HepG2 (cell line): ENCODE results near the gene DMPK.

Experiments
- NPAS2 ChIP-seq: sonication (generic); formaldehyde crosslinking; IDR thresholded peaks from 2 replicates; pipeline ENCODE4 v1.8.0; 2022; ENCODE audit warnings: mild to moderate bottlenecking, missing genetic modification reagents, borderline replicate concordance
- RBM22 ChIP-seq: fragments of 200-400 bp; formaldehyde crosslinking; optimal IDR thresholded peaks from 2 replicates; pipeline ENCODE3; 2017; ENCODE audit warnings: mild to moderate bottlenecking, low read length, moderate library complexity
- RNF2 ChIP-seq: fragments of 450-650 bp; conservative IDR thresholded peaks from 2 replicates; pipeline ENCODE4 v1.6.1; 2016; ENCODE audit warnings: low read depth
- SUZ12 ChIP-seq: fragments of 150-350 bp; IDR thresholded peaks from 2 replicates; pipeline ENCODE4 v1.6.1; 2014; ENCODE audit warnings: low read depth, low read length
- ZFYVE20 ChIP-seq: sonication (generic); formaldehyde crosslinking; IDR thresholded peaks from 2 replicates; pipeline ENCODE4 v1.8.0; 2023; ENCODE audit warnings: low read depth, mild to moderate bottlenecking, moderate library complexity, missing genetic modification reagents, borderline replicate concordance
- TF ChIP-seq, protein P1 (sequence below): sonication (generic); formaldehyde crosslinking; IDR thresholded peaks from 2 replicates; pipeline ENCODE4 v1.5.0; 2020; ENCODE audit warnings: mild to moderate bottlenecking, missing genetic modification reagents, moderate library complexity
- TF ChIP-seq, protein P2 (sequence below): sonication (generic); formaldehyde crosslinking; IDR thresholded peaks from 2 replicates; pipeline ENCODE4 v1.5.1; 2020; ENCODE audit warnings: missing genetic modification reagents, mild to moderate bottlenecking, borderline replicate concordance

DNA sequence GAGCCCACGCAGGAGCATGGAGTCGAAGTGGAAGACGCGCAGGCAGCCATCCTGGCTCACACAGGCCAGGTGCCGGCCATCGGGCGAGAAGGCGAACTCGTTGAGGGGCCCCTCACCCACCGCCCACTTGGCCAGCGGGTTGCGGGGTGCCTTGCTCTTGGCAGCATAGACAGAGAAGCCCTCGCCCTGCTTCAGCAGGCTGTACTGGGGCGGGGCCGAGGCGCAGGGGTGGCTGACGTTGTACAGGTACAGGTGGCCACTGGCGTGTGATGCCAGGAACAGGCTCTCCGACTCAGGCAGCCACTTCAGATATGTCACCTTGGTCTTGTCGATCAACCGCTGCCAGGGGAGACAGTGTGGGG, 4.2 kb upstream of the DMPK start:
- TF ChIP-seq RBM22, result no peak
- TF ChIP-seq, protein P1, sequence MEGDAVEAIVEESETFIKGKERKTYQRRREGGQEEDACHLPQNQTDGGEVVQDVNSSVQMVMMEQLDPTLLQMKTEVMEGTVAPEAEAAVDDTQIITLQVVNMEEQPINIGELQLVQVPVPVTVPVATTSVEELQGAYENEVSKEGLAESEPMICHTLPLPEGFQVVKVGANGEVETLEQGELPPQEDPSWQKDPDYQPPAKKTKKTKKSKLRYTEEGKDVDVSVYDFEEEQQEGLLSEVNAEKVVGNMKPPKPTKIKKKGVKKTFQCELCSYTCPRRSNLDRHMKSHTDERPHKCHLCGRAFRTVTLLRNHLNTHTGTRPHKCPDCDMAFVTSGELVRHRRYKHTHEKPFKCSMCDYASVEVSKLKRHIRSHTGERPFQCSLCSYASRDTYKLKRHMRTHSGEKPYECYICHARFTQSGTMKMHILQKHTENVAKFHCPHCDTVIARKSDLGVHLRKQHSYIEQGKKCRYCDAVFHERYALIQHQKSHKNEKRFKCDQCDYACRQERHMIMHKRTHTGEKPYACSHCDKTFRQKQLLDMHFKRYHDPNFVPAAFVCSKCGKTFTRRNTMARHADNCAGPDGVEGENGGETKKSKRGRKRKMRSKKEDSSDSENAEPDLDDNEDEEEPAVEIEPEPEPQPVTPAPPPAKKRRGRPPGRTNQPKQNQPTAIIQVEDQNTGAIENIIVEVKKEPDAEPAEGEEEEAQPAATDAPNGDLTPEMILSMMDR (CRISPR knock-in tag), result no peak
- no peak for TF ChIP-seq SUZ12
- no peak for TF ChIP-seq RNF2
- TF ChIP-seq, protein P2, sequence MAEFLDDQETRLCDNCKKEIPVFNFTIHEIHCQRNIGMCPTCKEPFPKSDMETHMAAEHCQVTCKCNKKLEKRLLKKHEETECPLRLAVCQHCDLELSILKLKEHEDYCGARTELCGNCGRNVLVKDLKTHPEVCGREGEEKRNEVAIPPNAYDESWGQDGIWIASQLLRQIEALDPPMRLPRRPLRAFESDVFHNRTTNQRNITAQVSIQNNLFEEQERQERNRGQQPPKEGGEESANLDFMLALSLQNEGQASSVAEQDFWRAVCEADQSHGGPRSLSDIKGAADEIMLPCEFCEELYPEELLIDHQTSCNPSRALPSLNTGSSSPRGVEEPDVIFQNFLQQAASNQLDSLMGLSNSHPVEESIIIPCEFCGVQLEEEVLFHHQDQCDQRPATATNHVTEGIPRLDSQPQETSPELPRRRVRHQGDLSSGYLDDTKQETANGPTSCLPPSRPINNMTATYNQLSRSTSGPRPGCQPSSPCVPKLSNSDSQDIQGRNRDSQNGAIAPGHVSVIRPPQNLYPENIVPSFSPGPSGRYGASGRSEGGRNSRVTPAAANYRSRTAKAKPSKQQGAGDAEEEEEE (CRISPR knock-in tag), result no peak
- no peak for TF ChIP-seq ZFYVE20
- TF ChIP-seq NPAS2 (CRISPR knock-in tag), result no peak
